K562 (cell line): ENCODE measurements around the gene IFNA8. TPM values are rescaled to one million over a fixed set of nuclear protein-coding genes. Genes with fewer than 3 reads are reported as not detected.
"Not testable (repeated sequence)": the region's sequence is repeated elsewhere in the genome, so short reads cannot be mapped to it uniquely, and the experiment has no call there.

Source experiments
- ATAC-seq: fragments of 200-7000 bp; cut with Tn5 transposase; 3 replicates; pipeline ENCODE4 v1.9.1; 2020; ENCODE audit warnings: moderate library complexity
- BruUV-seq: library from RNA; stranded (reverse); fragments of 400-500 nt; replicated peaks from 2 replicates; lab custom pipeline; 2021; lab: Mats Ljungman, UMichigan
- CTCF ChIA-PET: fragments of 300-600 bp; formaldehyde crosslinking; extraction: SDS; loops from one replicate; lab custom pipeline; 2021; ENCODE audit warnings: low intra/inter-chr PET ratio; lab: Yijun Ruan, JAX
- POLR2A ChIA-PET: fragments of 300-600, 350-650 bp; sonication (Branson Sonifier 250); formaldehyde crosslinking; extraction: SDS; loops from one replicate; lab custom pipeline; 2021; ENCODE audit warnings: antibody characterized with exemption, inconsistent platforms; lab: Yijun Ruan, JAX
- DNase-seq, 4 experiments: peaks; one replicate each; pipeline versions ENCODE4 v3.0.0 to v3.0.0-alpha.2; 2011 to 2018; ENCODE audit warnings: low spot score in 3 of 4, mixed read lengths in 3 of 4; ENCODE audit errors: extremely low read depth in 1 of 4
- FAIRE-seq: peaks from 2 replicates; lab custom pipeline; 2011; peaks lifted over from hg19 to GRCh38; lab: Jason Lieb, UNC
- H2AFZ ChIP-seq: 2 replicates; pipeline ENCODE4 v1.6.0; 2011; ENCODE audit warnings: low read depth, low read length, control low read depth, inconsistent platforms
- H3K27ac ChIP-seq: fragments of 200-600 bp; 3 replicates; pipeline ENCODE4 v1.8.0; 2011; ENCODE audit warnings: low read depth, mild to moderate bottlenecking, control low read depth, inconsistent platforms, low read length, moderate library complexity, mixed read lengths; ENCODE audit errors: extremely low read depth
- H3K27me3 ChIP-seq, 2 experiments: fragments of 300-600 bp in 1 of 2; 2 replicates in 1 of 2; 3 replicates in 1 of 2; pipeline versions ENCODE4 v1.6.0 to v1.8.0; 2011; ENCODE audit warnings: inconsistent platforms in 2 of 2, low read length in 2 of 2, mild to moderate bottlenecking in 1 of 2, mixed read lengths in 1 of 2, moderate library complexity in 1 of 2; ENCODE audit not compliant: control insufficient read depth in 2 of 2, insufficient read depth in 2 of 2
- H3K36me3 ChIP-seq: fragments of 300-600 bp; 3 replicates; pipeline ENCODE4 v1.8.0; 2011; ENCODE audit warnings: mild to moderate bottlenecking, low read length, inconsistent platforms; ENCODE audit not compliant: control insufficient read depth, insufficient read depth
- H3K4me1 ChIP-seq, 2 experiments: fragments of 200-600 bp in 1 of 2; replicated peaks in 1 of 2; 2 replicates in 1 of 2; 3 replicates in 1 of 2; pipeline versions ENCODE4 v1.5.1 to v1.8.0; 2011; ENCODE audit warnings: inconsistent platforms in 2 of 2, low read length in 2 of 2, mild to moderate bottlenecking in 1 of 2, mixed read lengths in 1 of 2, moderate library complexity in 1 of 2; ENCODE audit not compliant: control insufficient read depth in 2 of 2, insufficient read depth in 2 of 2
- H3K4me2 ChIP-seq: 2 replicates; pipeline ENCODE4 v1.6.1; 2011; ENCODE audit warnings: low read length, control low read depth, inconsistent platforms, mixed read lengths; ENCODE audit not compliant: insufficient read depth
- H3K4me3 ChIP-seq: fragments of 200-600 bp; sonication (generic), shearing (Covaris generic); 2 replicates; pipeline ENCODE4 v1.5.1; 2016; ENCODE audit warnings: control low read depth, inconsistent platforms
- H3K79me2 ChIP-seq: fragments of 200-600 bp; 3 replicates; pipeline ENCODE4 v1.8.0; 2011; ENCODE audit warnings: low read length, inconsistent platforms; ENCODE audit not compliant: control insufficient read depth, insufficient read depth
- H3K9ac ChIP-seq, 2 experiments: 2 replicates each; pipeline versions ENCODE4 v1.6.0 to v1.6.1; 2011; ENCODE audit warnings: low read depth in 2 of 2, low read length in 2 of 2, control low read depth in 1 of 2, inconsistent platforms in 1 of 2, mild to moderate bottlenecking in 1 of 2, mixed read lengths in 1 of 2; ENCODE audit not compliant: insufficient read depth in 1 of 2
- H3K9me1 ChIP-seq: one replicate; pipeline ENCODE4 v1.6.0; 2011; ENCODE audit warnings: inconsistent platforms, mild to moderate bottlenecking, low read length, moderate library complexity; ENCODE audit not compliant: control insufficient read depth, insufficient read depth
- H3K9me3 ChIP-seq: replicated peaks from 2 replicates; pipeline ENCODE4 v1.5.1; 2011; ENCODE audit warnings: low read depth, low read length, inconsistent platforms; ENCODE audit not compliant: control insufficient read depth, insufficient read depth
- H4K20me1 ChIP-seq: replicated peaks from 2 replicates; pipeline ENCODE4 v1.6.1; 2011; ENCODE audit warnings: low read length, inconsistent platforms, mixed read lengths; ENCODE audit not compliant: control insufficient read depth, insufficient read depth
- HIVEP1 ChIP-seq: fragments of 250-450 bp; sonication (Bioruptor Pico); IDR thresholded peaks from 2 replicates; pipeline ENCODE4 v1.4.0; 2020; ENCODE audit warnings: mild to moderate bottlenecking
- NRF1 ChIP-seq, 2 experiments: fragments of 450-650 bp; IDR thresholded peaks in 1 of 2; conservative IDR thresholded peaks in 1 of 2; 2 replicates each; pipeline ENCODE4 v1.6.1; 2014; ENCODE audit warnings: mild to moderate bottlenecking in 2 of 2
- WGBS: fragments of 100-300 bp; shearing (Covaris generic); methylation state at CpG from one replicate; pipeline ENCODE4 v1.1.6; 2016; ENCODE audit warnings: low coverage, mixed read lengths; ENCODE audit not compliant: insufficient coverage; ENCODE audit errors: missing lambda C conversion rate; 5-methylcytosine and 5-hydroxymethylcytosine counted together
- in situ Hi-C: fragments of 300-500 bp; cut with MboI; formaldehyde crosslinking; loops from 4 replicates; pipeline ENCODE4 v1.15.0; 2018; ENCODE audit warnings: inconsistent platforms, mixed read lengths
- intact Hi-C: fragments of 100-400 bp; cut with micrococcal nuclease; formaldehyde crosslinking; loops from 2 replicates; pipeline ENCODE4 v1.14.2; 2022
- polyA plus RNA-seq, 8 experiments: library from polyadenylated mRNA; depleted of rRNA in 4 of 8; stranded (reverse) in 5 of 8; unstranded in 3 of 8; fragments of >200 nt; fragmentation: Nextera tagmentation in 2 of 8; fragmentation: Illumina TruSeq in 1 of 8; extraction: Ambion mirVana in 2 of 8; extraction: Trizol in 1 of 8; gene quantifications; 2 replicates each; pipeline versions ENCODE4 v1.2.1 to v1.2.3, GENCODE V29; 2011 to 2014; ENCODE audit warnings: inconsistent platforms in 1 of 8, missing spikeins in 1 of 8
- total RNA-seq, 7 experiments: library from RNA; depleted of rRNA in 6 of 7; stranded (reverse); fragments of >200 nt in 6 of 7; fragmentation: Illumina TruSeq in 2 of 7; extraction: Trizol in 2 of 7; gene quantifications; 2 replicates each; pipeline versions ENCODE4 v1.2.1 to v1.2.3, GENCODE V29; 2011 to 2021; ENCODE audit warnings: low replicate concordance in 1 of 7
- TF ChIP-seq, protein P1 (sequence below): sonication (generic); formaldehyde crosslinking; IDR thresholded peaks from 2 replicates; pipeline ENCODE4 v1.8.0; 2022; ENCODE audit warnings: missing genetic modification reagents, mild to moderate bottlenecking, borderline replicate concordance
- TF ChIP-seq, protein P2 (sequence below): fragments of 450-650 bp; IDR thresholded peaks from one replicate; pipeline ENCODE4 v1.6.1; 2018; ENCODE audit warnings: mild to moderate bottlenecking, moderate library complexity; ENCODE audit not compliant: partially characterized antibody

IFNA8 gene
- total and polyA plus RNA-seq, 9 of the 15 experiments (the other 6 are each of a cell fraction or from before 2014, with no cell fraction given) = not detected

DNA sequence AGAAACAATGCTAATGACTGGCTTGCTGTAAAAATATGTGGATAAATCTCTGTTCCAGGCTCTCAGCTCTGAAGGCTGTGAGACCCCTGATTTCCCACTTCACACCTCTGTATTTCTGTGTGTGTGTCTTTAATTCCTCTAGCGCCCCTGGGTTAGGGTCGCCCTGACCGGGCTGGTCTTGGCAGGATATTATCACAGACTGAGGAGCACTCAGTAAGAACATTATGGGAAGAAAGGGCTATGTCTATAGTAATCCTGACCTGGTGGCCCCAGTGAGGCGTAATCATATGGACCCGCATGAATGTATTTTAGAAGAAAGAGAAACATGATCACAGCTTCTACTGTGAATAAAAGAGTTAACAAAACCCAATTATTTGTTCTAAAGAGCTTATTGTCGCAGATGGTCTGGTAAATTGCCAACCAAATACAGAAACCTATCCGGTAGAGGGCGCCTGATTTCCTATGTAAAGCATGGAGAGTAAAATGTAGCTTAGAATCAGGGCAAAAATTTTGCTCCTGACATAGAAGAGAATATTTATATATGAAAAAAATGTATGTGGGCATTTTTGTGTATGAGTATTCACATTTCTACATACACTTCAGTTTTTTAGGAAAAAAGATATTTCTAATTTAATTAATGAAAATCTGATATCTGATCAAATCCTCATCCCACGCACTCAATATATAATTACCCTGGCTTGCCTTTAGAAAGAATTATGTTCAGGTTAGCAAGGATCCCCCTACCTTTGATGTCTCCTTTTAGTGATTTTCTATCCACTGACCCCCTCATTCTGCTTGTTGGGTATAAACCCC lies 25.5 kb downstream of the IFNA8 start:
- no CpG with 5 or more reads among the region's 9 CpGs for WGBS
- intact Hi-C loops (no loop called here), in situ Hi-C loops (no loop called here)
- DNase-seq (no peak), FAIRE-seq (no peak), ATAC-seq (no peak)
- Histone ChIP-seq H3K4me1 (no peaks in the 10 kb centered on the region), H3K9me3 (no peaks in the 10 kb centered on the region), H3K4me2 (no peak overlapping the region), H2AFZ (no peak overlapping the region), H3K9me1 (no peaks in the 10 kb centered on the region), H4K20me1 (no peaks in the 10 kb centered on the region), H3K79me2 (no peaks in the 10 kb centered on the region), H3K27me3 (no peaks in the 10 kb centered on the region), H3K27ac (no peak overlapping the region), H3K4me3 (no peak overlapping the region), H3K36me3 (no peaks in the 10 kb centered on the region), H3K9ac (no peak overlapping the region)
- POLR2A ChIA-PET = no interaction called here
- CTCF ChIA-PET = no interaction called here
- BruUV-seq = no TSS peak
- TF ChIP-seq, protein P1, sequence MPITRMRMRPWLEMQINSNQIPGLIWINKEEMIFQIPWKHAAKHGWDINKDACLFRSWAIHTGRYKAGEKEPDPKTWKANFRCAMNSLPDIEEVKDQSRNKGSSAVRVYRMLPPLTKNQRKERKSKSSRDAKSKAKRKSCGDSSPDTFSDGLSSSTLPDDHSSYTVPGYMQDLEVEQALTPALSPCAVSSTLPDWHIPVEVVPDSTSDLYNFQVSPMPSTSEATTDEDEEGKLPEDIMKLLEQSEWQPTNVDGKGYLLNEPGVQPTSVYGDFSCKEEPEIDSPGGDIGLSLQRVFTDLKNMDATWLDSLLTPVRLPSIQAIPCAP = no peak
- TF ChIP-seq, protein P2, sequence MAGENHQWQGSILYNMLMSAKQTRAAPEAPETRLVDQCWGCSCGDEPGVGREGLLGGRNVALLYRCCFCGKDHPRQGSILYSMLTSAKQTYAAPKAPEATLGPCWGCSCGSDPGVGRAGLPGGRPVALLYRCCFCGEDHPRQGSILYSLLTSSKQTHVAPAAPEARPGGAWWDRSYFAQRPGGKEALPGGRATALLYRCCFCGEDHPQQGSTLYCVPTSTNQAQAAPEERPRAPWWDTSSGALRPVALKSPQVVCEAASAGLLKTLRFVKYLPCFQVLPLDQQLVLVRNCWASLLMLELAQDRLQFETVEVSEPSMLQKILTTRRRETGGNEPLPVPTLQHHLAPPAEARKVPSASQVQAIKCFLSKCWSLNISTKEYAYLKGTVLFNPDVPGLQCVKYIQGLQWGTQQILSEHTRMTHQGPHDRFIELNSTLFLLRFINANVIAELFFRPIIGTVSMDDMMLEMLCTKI = no peak
- no peak for TF ChIP-seq HIVEP1 (CRISPR knock-in tag)
- no peak for TF ChIP-seq NRF1 (conservative IDR thresholded peaks at IDR 0.05 in 1 of 2, IDR thresholded peaks at IDR 0.05 in 1 of 2)

- H3K4me2 ChIP-seq, FAIRE-seq, POLR2A ChIA-PET, H3K36me3 ChIP-seq, H2AFZ ChIP-seq, H3K4me1 ChIP-seq, CTCF ChIA-PET, H3K9ac ChIP-seq, H3K9me1 ChIP-seq, H3K79me2 ChIP-seq, intact Hi-C loops, BruUV-seq, in situ Hi-C loops, H3K4me3 ChIP-seq, H3K9me3 ChIP-seq, H3K27me3 ChIP-seq, H4K20me1 ChIP-seq, DNase-seq, ATAC-seq, H3K27ac ChIP-seq: not testable (repeated sequence)
- WGBS = no CpG with 5 or more reads among the region's 7 CpGs
Measured at GRCh38 chr9:21435015-21435383, 26.1 kb downstream of the IFNA8 start.
